GM18870 (cell line): ENCODE data around the gene MED8.

Experiments used
- ATAC-seq: cut with Tn5 transposase; IDR thresholded peaks from one replicate; pipeline ENCODE4 v1.9.1; 2021; ENCODE audit warnings: moderate library complexity; ENCODE audit not compliant: unreplicated experiment

The MED8 gene

DNA sequence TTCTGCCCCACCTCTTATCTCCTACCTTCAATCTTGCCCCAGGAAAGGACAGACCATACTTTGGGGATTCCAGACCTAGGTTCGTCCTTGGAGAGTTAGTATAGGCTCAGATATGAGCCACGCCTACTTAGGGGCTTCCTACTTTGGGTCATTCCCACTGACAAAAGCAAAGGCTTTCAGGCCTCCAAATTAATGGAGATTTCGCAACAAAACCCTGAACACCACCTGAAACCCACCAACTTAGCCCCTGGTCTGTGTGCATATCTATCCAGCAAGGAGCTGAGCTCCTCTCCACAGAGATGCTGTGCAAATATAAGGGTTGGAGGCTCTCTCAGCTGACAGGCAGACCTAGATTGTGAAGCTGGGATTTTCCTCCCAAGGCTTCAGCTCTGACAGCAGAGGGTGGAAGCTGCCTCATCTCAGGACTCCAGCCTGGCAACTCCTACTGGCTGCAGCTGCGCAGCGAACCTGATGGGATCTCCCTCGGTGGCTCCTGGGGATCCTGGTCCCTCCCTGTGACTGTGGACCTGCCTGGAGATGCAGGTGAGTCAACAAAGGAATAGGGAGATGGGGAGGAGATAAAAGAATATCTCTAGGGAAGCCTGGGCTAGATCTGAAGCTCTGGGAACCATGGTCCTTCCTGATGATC is 49.9 kb downstream of the MED8 start:
- ATAC-seq, result no peak

GRCh38 chr1:43338001-43338400 is 51.6 kb downstream of the MED8 start:
- no peak for ATAC-seq

DNA sequence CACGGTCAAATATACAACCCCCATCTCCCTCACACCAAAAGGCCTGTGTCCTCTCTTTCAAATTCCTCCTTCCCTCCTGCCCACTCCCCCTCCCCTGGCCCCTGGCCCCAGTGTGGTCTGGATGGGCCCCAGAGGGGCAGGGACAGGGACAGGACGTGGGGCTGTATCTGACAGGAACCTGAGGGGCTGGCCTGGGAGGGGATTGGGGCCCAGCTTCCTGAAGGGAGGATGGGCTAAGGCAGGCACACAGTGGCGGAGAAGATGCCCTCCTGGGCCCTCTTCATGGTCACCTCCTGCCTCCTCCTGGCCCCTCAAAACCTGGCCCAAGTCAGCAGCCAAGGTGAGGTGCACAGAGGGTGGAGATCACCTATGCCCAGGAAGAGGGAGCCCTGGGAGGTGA is 52.0 kb downstream of the MED8 start, which contains the start of gene MPL:
Gene MPL, plus strand, starts transcription at position 231 of the 400 bp plus-strand sequence. Its CDS starts 31 bp downstream, at position 262.
- ATAC-seq, result no peak

- no peak for ATAC-seq
Observed at GRCh38 chr1:43334453-43335205, 55.0 kb downstream of the MED8 start.
